Ramos (cell line): ENCODE measurements around the gene AJUBA.
"Not testable (repeated sequence)": the region's sequence is repeated elsewhere in the genome, so short reads cannot be mapped to it uniquely, and the experiment has no call there.

Experiments
- in situ Hi-C: fragments of 300-500 bp; cut with MboI; formaldehyde crosslinking; loops from one replicate; pipeline ENCODE4 v1.14.3; 2022; ENCODE audit warnings: low sequenced_read_pairs; ENCODE audit not compliant: unreplicated experiment

AJUBA gene

GRCh38 chr14:22982477-22983245 lies at the start of gene AJUBA:
Gene AJUBA, minus strand, starts transcription at chr14:22982551. Its CDS starts 285 bp downstream, at chr14:22982266.
- in situ Hi-C loops = no loop called here

GRCh38 chr14:23030936-23031335 lies 48.6 kb upstream of the AJUBA start:
- in situ Hi-C loops = no loop called here

GRCh38 chr14:23028799-23029198 lies 46.4 kb upstream of the AJUBA start:
- in situ Hi-C loops = no loop called here

GRCh38 chr14:23025151-23025814 lies 42.9 kb upstream of the AJUBA start:
- in situ Hi-C loops = no loop called here

- in situ Hi-C loops = no loop called here
These were observed 42.3 kb upstream of the AJUBA start for GRCh38 chr14:23024612-23025075.

- in situ Hi-C loops = no loop called here
These were observed 41.4 kb upstream of the AJUBA start for GRCh38 chr14:23023795-23024152.

- in situ Hi-C loops = no loop called here
These were observed 40.9 kb upstream of the AJUBA start for GRCh38 chr14:23023022-23023794.

- in situ Hi-C loops = no loop called here
These were observed 39.6 kb upstream of the AJUBA start for GRCh38 chr14:23021889-23022442.

GRCh38 chr14:23021434-23021833 lies 39.1 kb upstream of the AJUBA start:
- in situ Hi-C loops = no loop called here

- in situ Hi-C loops = no loop called here
These were observed 38.1 kb upstream of the AJUBA start for GRCh38 chr14:23020143-23021128.

GRCh38 chr14:23018107-23018506 lies 35.8 kb upstream of the AJUBA start:
- in situ Hi-C loops = no loop called here

- in situ Hi-C loops = no loop called here
These were observed 34.7 kb upstream of the AJUBA start for GRCh38 chr14:23017091-23017490.

GRCh38 chr14:23015618-23016017 lies 33.3 kb upstream of the AJUBA start:
- in situ Hi-C loops = no loop called here

GRCh38 chr14:23013749-23014054 lies 31.4 kb upstream of the AJUBA start:
- in situ Hi-C loops = not testable (repeated sequence)

- in situ Hi-C loops = no loop called here
These were observed 30.9 kb upstream of the AJUBA start for GRCh38 chr14:23013054-23013748.

- in situ Hi-C loops = no loop called here
These were observed 27.8 kb upstream of the AJUBA start, which contains the start of gene C14orf93 for GRCh38 chr14:23009939-23010726. Gene C14orf93, minus strand, starts transcription at chr14:23010143. Its CDS starts 11,120 bp downstream, at chr14:22999023.

- in situ Hi-C loops = no loop called here
These were observed 27.2 kb upstream of the AJUBA start for GRCh38 chr14:23009483-23009938.

GRCh38 chr14:23008831-23009230 lies 26.5 kb upstream of the AJUBA start:
- in situ Hi-C loops = no loop called here
